Central memory CD8-positive, alpha-beta T cell (primary cell): ENCODE measurements around the gene PLA2G3.
A peak's percentile ranks its signal among the peaks of the same experiment; 100 is the strongest.
"Not testable (repeated sequence)": the region's sequence is repeated elsewhere in the genome, so short reads cannot be mapped to it uniquely, and the experiment has no call there.

Experiments used
- ATAC-seq: fragments of 150-1000 bp; cut with Tn5 transposase; replicated peaks from 2 replicates; pipeline ENCODE4 v1.10.0; 2022; ENCODE audit warnings: mild to moderate bottlenecking, moderate FRiP score, moderate number of reproducible peaks; ENCODE audit not compliant: poor library complexity, severe bottlenecking; ENCODE audit errors: extremely low read depth
- DNase-seq, 2 donors: peaks; one replicate each; pipeline ENCODE4 v3.0.0; 2021; ENCODE audit warnings: low spot score in 2 of 2
- H3K27ac Mint-ChIP-seq: one replicate; pipeline ENCODE4 v1.8.0; 2022; ENCODE audit warnings: low read depth, mild to moderate bottlenecking, moderate library complexity, mixed read lengths
- H3K27me3 Mint-ChIP-seq: one replicate; pipeline ENCODE4 v1.8.0; 2022; ENCODE audit warnings: mixed read lengths
- H3K36me3 Mint-ChIP-seq: one replicate; pipeline ENCODE4 v1.8.0; 2022; ENCODE audit warnings: mild to moderate bottlenecking, moderate library complexity, mixed read lengths; ENCODE audit not compliant: insufficient read depth
- H3K4me1 Mint-ChIP-seq: one replicate; pipeline ENCODE4 v1.8.0; 2022; ENCODE audit warnings: mixed read lengths
- H3K4me3 Mint-ChIP-seq: one replicate; pipeline ENCODE4 v1.8.0; 2022; ENCODE audit warnings: mild to moderate bottlenecking, moderate library complexity, mixed read lengths
- H3K9me3 Mint-ChIP-seq: one replicate; pipeline ENCODE4 v1.8.0; 2022; ENCODE audit warnings: mixed read lengths

The PLA2G3 gene

DNA sequence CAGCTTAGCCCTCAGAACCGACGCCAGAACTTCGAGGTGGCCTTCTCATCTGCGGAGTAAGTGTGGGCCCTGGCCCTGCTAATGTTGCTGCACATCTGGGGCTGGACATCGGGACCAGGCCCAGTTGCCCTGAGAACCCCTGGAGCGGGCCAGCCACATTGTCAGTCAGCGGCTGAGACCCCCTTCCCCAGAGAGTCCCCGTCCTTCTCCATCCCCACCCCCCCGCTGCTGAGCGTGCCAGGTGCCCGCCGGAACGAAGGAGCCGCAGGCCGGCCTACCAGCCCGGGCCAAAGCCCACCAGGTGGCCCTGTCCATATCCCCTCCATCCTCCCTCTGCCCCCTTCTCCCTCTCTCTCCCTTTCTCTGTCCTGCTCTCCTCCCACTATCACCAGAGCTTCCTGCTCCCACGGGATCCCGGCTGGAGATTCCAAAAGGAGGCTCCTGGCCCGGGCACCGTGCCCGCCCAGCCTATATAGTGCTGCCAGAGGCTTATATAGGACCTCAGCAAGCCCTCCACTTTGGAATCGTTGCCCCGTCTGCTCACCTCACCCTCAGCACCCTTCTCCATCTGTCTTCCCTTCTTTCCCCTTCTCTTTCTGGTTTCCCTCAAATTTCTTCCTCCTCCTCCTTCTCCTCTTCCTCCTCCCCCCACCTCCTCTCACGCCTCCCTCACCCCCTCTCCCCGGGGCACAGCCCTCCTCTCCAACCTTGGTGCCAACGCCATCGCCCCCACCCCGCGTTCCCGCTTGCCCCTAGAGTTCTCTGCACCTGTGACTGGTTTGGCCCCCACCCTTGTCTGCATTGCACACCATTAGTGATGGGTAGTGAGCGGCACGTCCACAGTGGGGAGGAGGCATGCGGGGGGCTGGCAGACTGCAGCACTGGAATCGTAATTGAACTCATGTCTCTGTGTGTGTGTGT, 40.2 kb downstream of the PLA2G3 start:
- ATAC-seq, result no peak
- Mint-ChIP-seq H3K36me3 (peaks cover 2% of the 10 kb centered on the region), H3K4me3 (no peak overlapping the region), H3K4me1 (no peaks in the 10 kb centered on the region), H3K27ac (peak overlapping the region; percentile 83), H3K27me3 (no peaks in the 10 kb centered on the region), H3K9me3 (no peaks in the 10 kb centered on the region)
- DNase-seq, result no peak

DNA sequence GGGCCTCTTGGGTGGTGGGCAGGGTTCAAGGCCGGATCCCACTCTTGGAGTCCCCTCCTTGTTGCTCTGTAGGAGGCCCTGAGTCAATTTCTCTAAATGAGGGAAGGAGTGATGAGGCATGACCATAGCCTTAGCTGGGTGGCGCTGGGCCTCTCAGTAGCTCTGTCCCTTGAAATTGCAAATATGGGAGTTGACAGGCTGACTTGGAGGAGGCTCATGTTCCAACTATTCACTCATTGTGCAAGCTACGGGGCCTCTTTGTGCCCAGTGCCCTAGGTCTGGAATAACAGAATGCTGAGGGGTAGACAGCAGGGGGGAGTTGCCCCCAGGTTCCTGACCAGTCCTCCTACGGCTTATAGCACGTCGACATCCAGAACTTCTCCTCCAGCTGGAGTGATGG, 40.9 kb downstream of the PLA2G3 start:
- H3K4me1 Mint-ChIP-seq, result no peaks in the 10 kb centered on the region
- no peak overlapping the region for H3K4me3 Mint-ChIP-seq
- no peaks in the 10 kb centered on the region for H3K27me3 Mint-ChIP-seq
- DNase-seq (no peak), ATAC-seq (no peak)
- H3K9me3 Mint-ChIP-seq, result no peaks in the 10 kb centered on the region
- peaks cover 2% of the 10 kb centered on the region for H3K36me3 Mint-ChIP-seq
- H3K27ac Mint-ChIP-seq, result no peak overlapping the region

DNA sequence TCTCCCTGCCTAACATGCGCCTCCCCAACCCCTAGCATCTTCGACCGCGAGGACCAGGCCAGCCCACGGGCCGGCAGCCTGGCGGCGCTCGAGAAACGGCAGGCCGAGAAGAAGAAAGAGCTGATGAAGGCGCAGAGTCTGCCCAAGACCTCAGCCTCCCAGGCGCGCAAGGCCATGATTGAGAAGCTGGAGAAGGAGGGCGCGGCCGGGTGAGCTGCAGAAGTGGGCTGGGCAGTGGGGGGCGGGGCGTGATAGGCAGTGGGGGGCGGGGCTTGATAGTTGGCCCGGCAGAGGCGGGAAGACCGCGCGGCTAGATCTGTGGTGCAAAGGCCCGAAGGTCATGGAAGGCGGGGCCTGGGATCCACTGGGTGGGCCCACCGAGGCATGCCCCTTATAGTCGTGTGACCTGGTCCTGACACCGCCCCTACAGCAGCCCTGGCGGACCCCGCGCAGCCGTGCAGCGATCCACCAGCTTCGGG, 41.6 kb downstream of the PLA2G3 start:
- no peak for DNase-seq
- Mint-ChIP-seq H3K4me1 (no peaks in the 10 kb centered on the region), H3K36me3 (peaks cover 2% of the 10 kb centered on the region), H3K9me3 (no peaks in the 10 kb centered on the region), H3K27ac (no peak overlapping the region), H3K27me3 (no peaks in the 10 kb centered on the region), H3K4me3 (no peak overlapping the region)
- ATAC-seq, result no peak

DNA sequence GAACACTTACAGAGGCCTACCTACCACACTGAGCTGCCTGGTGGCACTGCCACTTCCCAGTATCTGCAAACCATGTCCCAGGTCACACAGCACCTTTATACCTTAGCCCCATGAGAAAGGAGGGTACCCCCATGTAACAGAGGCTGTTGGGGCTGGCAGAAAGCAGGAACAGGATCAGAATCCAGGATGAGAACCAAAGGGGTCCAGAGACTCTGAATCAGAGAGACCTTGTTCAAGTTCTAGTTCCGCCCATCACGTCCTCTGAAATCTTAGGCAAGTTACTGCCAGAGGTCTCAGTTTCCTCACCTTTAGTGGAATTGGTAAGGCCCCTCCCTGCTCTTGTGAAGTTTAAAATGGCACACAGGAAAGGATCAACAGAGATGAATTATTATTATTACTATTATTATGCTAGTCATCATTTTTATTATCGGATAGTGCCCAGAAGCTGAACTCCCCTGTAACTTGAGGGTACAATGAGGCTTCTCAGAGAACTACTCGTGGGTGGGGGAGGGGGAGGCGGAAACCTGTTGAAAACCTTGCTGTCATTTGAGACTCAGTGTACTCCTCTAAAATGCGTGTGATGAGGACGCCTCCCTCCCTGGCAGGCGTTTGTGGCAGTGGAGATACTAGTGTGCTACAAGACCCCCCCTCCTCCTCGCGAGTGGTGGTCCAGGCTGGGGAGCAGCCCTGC, 42.2 kb downstream of the PLA2G3 start:
- Mint-ChIP-seq H3K9me3 (no peaks in the 10 kb centered on the region), H3K36me3 (no peaks in the 10 kb centered on the region), H3K4me3 (no peak overlapping the region), H3K27me3 (no peaks in the 10 kb centered on the region), H3K4me1 (no peaks in the 10 kb centered on the region), H3K27ac (no peak overlapping the region)
- DNase-seq (no peak), ATAC-seq (no peak)

DNA sequence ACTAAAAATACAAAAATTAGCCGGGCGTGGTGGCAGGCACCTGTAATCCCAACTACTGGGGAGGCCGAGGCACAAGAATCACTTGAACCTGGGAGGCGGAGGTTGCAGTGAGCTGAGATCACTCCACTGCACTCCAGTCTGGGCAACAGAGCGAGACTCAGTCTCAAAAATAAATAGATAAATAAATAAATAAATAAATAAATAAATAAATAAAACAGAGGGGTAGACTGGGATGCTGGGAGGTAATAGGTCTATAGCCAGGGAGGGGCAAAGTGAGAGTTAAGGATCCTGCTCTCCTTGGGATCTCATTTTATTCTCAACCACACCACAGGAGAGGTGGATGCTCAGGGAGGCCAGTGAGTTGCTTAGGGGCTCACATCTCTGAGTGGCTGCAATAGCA, 42.8 kb downstream of the PLA2G3 start:
- H3K9me3 Mint-ChIP-seq, H3K4me1 Mint-ChIP-seq, H3K27me3 Mint-ChIP-seq, DNase-seq, H3K4me3 Mint-ChIP-seq, H3K36me3 Mint-ChIP-seq, ATAC-seq, H3K27ac Mint-ChIP-seq: not testable (repeated sequence)

- ATAC-seq (no peak), DNase-seq (no peak)
- no peaks in the 10 kb centered on the region for H3K27me3 Mint-ChIP-seq
- H3K36me3 Mint-ChIP-seq, result no peaks in the 10 kb centered on the region
- no peaks in the 10 kb centered on the region for H3K9me3 Mint-ChIP-seq
- no peak overlapping the region for H3K27ac Mint-ChIP-seq
- no peaks in the 10 kb centered on the region for H3K4me1 Mint-ChIP-seq
- H3K4me3 Mint-ChIP-seq, result no peak overlapping the region
Observed at GRCh38 chr22:31096657-31097279, 43.5 kb downstream of the PLA2G3 start.

GRCh38 chr22:31095637-31096249, 44.6 kb downstream of the PLA2G3 start:
- H3K4me3 Mint-ChIP-seq, result no peak overlapping the region
- no peaks in the 10 kb centered on the region for H3K27me3 Mint-ChIP-seq
- H3K9me3 Mint-ChIP-seq, result no peaks in the 10 kb centered on the region
- DNase-seq (no peak), ATAC-seq (no peak)
- H3K36me3 Mint-ChIP-seq, result no peaks in the 10 kb centered on the region
- H3K4me1 Mint-ChIP-seq, result no peaks in the 10 kb centered on the region
- H3K27ac Mint-ChIP-seq, result no peak overlapping the region

DNA sequence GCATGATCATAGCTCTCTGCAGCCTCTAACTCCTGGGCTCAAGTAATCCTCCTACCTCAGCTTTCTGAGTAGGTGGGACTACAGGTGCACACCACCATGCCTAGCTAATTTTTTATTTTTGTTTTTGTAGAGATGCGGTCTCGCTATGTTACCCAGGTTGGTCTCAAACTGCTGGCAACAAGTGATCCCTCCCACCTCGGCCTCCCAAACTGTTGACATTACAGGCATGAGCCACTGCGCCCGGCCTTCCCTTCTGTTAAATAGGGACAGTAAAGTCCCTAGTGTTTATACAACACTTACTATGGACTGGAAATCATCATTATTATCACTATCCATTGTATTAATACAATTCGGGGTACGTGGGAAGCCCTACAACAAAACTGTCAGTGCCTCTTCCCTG, 45.6 kb downstream of the PLA2G3 start:
- H3K4me1 Mint-ChIP-seq, result no peaks in the 10 kb centered on the region
- no peak overlapping the region for H3K27ac Mint-ChIP-seq
- no peaks in the 10 kb centered on the region for H3K27me3 Mint-ChIP-seq
- no peaks in the 10 kb centered on the region for H3K9me3 Mint-ChIP-seq
- no peaks in the 10 kb centered on the region for H3K36me3 Mint-ChIP-seq
- H3K4me3 Mint-ChIP-seq, result no peak overlapping the region
- DNase-seq (no peak), ATAC-seq (no peak)

GRCh38 chr22:31094021-31094551, 46.2 kb downstream of the PLA2G3 start:
- Mint-ChIP-seq H3K4me3 (no peak overlapping the region), H3K27me3 (no peaks in the 10 kb centered on the region), H3K36me3 (no peaks in the 10 kb centered on the region), H3K4me1 (no peaks in the 10 kb centered on the region), H3K27ac (no peak overlapping the region), H3K9me3 (no peaks in the 10 kb centered on the region)
- DNase-seq (no peak), ATAC-seq (no peak)

- H3K4me3 Mint-ChIP-seq, result no peak overlapping the region
- no peaks in the 10 kb centered on the region for H3K36me3 Mint-ChIP-seq
- H3K4me1 Mint-ChIP-seq, result no peaks in the 10 kb centered on the region
- no peaks in the 10 kb centered on the region for H3K27me3 Mint-ChIP-seq
- no peak overlapping the region for H3K27ac Mint-ChIP-seq
- ATAC-seq, result no peak
- H3K9me3 Mint-ChIP-seq, result no peaks in the 10 kb centered on the region
- no peak for DNase-seq
Observed at GRCh38 chr22:31093086-31093850, 47.0 kb downstream of the PLA2G3 start.

- Mint-ChIP-seq H3K27ac (no peak overlapping the region), H3K27me3 (no peaks in the 10 kb centered on the region), H3K4me1 (no peaks in the 10 kb centered on the region), H3K4me3 (no peak overlapping the region), H3K36me3 (no peaks in the 10 kb centered on the region), H3K9me3 (no peaks in the 10 kb centered on the region)
- ATAC-seq (no peak), DNase-seq (no peak)
Observed at GRCh38 chr22:31092161-31092560, 48.1 kb downstream of the PLA2G3 start.
